Iris pigment epithelial cell (primary cell): ENCODE measurements around the gene FLT3.
"Not testable (repeated sequence)": the region's sequence is repeated elsewhere in the genome, so short reads cannot be mapped to it uniquely, and the experiment has no call there.

ENCODE experiments used
- DNase-seq: peaks from one replicate; pipeline ENCODE4 v3.0.0-alpha.2; 2011; ENCODE audit warnings: low read depth

Gene FLT3

GRCh38 chr13:27971776-27972477, 128.4 kb downstream of the FLT3 start:
- DNase-seq: no peak

DNA sequence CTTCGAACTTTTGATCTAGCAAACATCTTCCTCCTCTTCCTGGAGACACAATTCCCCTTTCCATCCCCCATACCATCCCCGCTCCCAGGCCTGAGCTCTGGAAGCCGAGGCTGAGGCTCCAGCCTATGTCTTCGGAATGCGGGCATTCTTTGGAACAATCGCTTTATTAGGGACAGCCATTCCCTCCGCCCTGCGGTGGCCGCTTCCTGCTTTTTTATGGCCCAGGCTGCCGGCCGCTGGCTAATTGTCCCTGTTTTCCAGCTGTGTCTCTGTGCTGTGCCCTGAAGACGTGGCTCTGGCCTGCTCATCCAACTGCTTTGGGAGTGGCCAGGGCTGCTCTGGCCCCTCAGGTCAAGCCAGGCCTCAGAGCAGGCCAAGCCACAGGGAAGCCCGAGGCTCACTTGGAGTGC, 129.1 kb downstream of the FLT3 start:
- no peak for DNase-seq

GRCh38 chr13:27970382-27971235, 129.8 kb downstream of the FLT3 start:
- DNase-seq: no peak

DNA sequence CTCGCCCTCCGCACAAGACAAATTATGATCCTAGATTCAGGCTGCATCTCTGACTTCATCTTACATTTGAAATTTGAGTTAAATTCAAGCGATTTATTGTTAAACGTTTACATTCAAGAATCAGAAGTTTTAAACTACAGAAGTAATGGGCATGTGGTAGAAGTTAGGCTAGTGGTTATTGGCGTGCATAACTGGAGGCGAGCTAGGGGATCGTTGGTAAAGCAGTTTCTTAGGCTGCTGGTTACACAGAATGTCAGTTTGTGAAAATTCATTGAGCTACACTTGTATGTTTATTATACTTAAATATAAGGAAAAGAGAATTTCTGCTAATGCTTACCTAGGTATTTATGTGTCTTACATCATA, 130.5 kb downstream of the FLT3 start:
- DNase-seq: no peak

DNA sequence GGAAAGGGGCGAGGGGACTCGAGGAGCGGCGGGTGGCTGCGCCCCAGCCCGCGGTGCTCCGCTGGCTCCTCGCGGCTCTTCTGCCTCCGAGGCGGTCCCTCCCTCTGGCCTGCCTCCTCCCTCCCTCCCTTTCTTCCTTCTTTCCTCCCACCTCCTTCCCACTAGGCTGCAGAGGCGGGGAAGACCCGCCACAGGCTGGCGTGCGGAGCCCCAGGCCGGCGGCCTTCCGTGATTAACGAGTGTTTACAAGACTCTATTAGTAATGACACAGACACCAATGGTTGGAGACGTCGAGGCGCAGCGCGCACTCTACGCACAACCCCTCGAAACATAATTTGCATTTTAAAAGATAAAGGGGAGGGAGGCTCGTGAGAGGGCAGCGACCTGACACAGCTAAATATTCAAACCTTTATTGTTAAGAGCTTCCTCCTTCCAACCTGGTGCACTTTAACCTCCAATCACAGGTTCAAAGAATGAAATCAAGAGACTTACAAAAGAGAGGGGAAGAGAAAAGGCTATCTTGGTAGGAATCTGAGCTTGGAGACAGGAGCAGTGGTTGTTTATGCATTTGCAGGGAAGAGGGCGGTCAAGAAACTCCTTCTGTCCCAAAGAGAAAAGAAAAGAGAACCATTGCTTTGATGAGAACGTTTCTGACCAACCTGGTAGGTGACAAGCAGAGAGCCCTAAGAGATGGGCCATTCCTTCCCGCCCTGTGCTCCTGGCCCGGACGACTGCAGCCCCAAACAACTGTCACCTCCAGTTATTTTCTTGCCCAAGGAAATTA, 131.1 kb downstream of the FLT3 start, which contains the start of gene CDX2:
Gene CDX2 (minus strand): TSS at position 234 of the 784 bp plus-strand sequence. CDS start 309 bp downstream, outside the sequence.
- DNase-seq: no peak

DNA sequence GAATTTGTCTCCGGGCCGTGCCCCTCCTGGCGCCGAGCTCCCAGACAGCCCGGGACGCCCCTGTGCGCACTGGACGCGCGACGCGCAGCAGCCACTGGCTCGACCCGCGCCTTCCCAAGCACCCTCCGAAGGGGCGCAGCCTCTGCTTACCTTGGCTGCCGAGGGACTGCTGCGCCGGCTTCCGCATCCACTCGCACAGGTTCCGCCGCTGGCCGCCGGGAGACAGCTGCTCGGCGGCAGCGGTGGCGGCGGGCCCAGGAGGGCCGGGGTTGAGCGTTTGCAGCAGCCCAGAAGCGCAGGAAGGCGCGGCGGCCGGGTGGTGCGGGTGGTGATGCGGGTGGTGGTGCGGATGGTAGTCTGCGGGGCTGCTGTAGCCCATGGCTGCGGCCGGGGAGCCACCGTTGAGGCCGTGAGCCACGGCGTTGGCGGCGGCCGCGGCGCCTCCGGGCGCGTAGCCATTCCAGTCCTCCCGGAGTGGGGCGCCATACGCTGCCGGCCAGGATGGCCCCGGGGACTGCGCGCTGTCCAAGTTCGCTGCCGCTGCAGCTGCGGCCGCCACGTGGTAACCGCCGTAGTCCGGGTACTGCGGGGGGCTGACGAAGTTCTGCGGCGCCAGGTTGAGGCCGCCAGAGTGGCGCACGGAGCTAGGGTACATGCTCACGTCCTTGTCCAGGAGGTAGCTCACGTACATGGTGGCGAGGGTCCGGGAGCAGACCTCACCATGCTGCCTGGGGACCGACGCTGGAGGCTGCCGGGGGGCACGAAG, 131.9 kb downstream of the FLT3 start:
- no peak for DNase-seq

GRCh38 chr13:27967736-27968315, 132.6 kb downstream of the FLT3 start:
- DNase-seq: no peak

DNA sequence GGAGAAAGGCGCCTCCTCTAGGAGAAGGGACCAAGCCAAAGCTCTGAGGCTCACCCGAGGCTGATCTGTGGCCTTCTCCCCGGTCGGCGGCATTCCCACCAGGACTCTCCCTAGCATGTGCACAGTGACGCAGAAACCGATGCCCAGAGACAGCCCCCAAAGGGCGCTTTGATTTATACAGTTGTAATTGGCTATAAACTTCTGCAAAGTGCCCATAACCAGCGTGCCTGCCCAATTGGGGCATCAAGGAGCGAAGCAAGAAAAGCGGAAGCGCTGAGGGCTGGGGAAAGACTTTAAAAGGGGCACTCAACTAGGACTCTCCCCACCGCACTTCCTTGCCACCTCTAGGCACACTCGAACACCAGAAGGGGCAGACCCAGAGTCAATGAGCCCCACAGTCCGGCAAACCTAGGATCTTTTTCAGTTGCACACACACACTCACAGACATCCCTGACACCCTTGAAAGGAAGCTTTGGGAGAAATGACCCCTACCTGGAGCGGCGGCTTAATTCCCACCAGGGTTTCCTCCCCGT, 133.1 kb downstream of the FLT3 start:
- no peak for DNase-seq

DNA sequence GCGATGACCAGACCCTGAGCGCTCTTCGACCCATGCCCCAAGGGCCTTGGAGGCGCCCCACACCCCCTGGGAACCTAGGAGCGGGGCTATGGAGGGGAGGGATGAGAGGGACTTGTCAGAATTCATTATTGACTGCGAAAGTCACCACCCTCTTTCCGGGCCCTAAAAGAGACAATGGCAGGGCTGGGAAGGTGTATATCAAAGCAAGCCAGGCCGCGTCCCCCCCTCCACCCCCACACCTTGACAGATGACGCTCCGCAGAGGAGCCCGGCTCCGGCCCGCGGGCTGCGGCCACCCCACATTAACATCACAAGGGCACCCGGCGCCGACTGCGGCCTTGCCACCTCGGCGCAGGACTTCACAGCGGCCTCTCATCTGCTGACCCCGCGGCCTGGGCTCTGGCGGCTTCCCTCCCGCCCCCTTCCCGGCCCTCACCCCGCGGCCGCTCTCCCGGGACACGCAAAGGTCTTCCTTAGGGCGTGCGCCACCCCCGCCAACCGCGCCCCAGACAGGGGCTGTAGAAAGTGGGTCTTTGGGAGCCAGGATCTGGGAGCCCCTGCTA, 133.7 kb downstream of the FLT3 start:
- DNase-seq: no peak

GRCh38 chr13:27965740-27966640, 134.4 kb downstream of the FLT3 start:
- DNase-seq: no peak

GRCh38 chr13:27965343-27965739, 135.0 kb downstream of the FLT3 start:
- no peak for DNase-seq

DNA sequence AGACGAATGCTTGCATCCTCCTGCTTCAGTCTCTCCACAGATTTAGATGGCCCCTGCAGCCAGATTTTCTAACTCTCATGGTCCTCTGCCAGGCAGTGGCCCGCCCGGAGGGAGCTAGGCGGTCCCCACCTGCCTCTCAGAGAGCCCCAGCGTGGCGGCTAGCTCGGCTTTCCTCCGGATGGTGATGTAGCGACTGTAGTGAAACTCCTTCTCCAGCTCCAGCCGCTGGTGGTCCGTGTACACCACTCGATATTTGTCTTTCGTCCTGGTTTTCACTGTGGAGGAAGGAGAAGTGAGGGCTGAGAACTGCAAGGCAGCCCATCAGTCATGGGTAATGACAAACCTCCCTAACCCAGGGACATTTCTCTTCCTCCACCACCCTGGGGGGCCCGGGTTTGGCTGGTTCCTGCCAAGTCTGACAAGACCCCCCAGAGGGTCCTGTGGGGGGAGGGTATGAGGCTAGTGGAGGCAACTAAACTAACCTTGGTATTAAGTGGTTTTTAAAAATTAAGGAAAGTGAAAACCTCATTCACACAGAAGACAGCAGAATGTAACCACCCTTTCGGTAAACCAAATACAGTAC, 135.5 kb downstream of the FLT3 start:
- no peak for DNase-seq

GRCh38 chr13:27964206-27964605, 136.2 kb downstream of the FLT3 start:
- not testable (repeated sequence) for DNase-seq

DNA sequence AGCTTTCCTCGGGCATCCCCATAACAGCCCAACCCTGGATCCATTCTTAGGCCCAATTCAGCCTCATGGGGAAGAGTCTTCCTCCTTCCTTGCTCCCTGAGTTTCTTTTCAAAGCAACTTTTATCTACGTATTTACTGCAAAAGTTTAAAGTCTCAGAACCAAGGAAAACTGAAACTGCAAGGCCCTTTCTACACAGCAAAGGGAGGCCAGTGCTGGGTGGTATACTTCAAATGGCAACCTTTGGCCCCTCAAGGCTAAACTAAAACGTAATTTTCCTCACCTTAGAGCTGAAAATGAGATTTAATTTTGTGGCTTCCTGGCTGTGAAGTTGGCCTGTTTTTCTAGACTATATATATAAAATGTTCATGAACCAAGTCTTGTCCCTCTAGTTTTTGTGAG, 136.9 kb downstream of the FLT3 start:
- no peak for DNase-seq

DNA sequence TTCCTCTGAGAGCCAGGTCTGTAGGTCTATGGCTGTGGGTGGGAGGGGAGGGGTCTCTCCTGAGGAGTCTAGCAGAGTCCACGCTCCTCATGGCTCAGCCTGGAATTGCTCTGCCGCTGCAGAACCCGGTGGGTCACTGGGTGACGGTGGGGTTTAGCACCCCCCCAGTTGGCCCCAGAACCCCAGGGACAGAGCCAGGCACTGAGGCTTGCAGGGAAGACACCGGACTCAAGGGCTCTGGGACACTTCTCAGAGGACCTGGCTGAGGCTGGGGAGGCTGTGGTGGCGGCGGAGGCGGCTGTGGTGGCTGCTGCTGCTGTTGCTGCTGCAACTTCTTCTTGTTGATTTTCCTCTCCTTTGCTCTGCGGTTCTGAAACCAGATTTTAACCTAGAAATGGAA, 137.4 kb downstream of the FLT3 start:
- no peak for DNase-seq

GRCh38 chr13:27962128-27962841, 138.1 kb downstream of the FLT3 start:
- DNase-seq: no peak

DNA sequence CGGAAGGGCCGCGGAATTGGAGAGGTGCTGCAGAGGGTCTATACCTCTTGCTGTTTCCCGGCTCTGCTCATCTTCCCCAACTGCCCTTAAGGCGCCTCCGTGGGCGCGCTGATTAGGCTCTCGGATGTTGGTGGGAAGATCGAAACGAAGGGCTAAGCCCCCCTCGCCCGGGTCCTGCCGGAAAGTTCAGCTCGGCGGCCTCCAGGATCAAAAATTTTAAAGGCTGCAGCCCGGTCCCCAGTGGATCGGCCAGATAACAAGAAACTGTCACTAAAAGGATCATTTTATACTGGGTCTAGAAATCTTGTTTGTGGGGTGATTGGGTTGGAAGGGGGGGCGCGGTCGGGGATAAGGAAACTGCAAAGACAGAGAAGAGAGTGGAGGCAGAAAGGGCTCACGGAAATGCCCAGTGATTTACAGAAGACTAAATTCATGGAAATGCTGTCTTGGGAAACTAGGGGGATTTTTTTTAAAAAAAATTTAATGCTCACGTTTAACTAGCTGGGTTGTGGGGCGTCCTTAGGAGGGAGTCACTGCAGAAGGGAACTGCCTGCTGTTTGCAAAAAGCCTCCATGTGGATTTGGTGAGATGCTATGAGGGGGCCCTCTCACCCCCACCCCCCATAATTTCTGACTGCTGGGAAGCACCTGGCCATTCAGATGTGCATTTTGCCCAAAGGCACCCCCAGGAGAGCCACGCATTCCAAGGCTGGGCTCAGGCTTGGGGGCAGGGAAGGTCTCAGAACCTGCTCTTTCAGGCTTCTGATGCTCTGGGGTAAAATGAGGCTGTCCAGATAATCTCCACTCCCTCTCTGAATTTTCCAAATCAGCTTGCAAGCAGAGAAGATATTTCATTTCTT, 138.9 kb downstream of the FLT3 start:
- DNase-seq: no peak
